H1 (cell line): ENCODE measurements around the gene QPCT. TPM values are rescaled to one million over a fixed set of nuclear protein-coding genes. Genes with fewer than 3 reads are reported as not detected.

ENCODE experiments used
- CTCF ChIA-PET: fragments of 300-600 bp; sonication (Branson Sonifier 250); formaldehyde crosslinking; loops from one replicate; lab custom pipeline; 2021; ENCODE audit not compliant: partially characterized antibody; lab: Charles Lee
- POLR2A ChIA-PET: fragments of 300-600 bp; sonication (Branson Sonifier 250); formaldehyde crosslinking; loops from one replicate; lab custom pipeline; 2021; ENCODE audit warnings: inconsistent platforms; ENCODE audit not compliant: partially characterized antibody; lab: Charles Lee
- DNase-seq, 2 experiments: peaks; one replicate each; pipeline versions ENCODE4 v3.0.0 to v3.0.0-alpha.2; 2010 to 2022; ENCODE audit warnings: low spot score in 2 of 2, low read depth in 1 of 2, mixed read lengths in 1 of 2
- FAIRE-seq: peaks from 2 replicates; lab custom pipeline; 2011; peaks lifted over from hg19 to GRCh38; lab: Jason Lieb, UNC
- H2AFZ ChIP-seq: 2 replicates; pipeline ENCODE4 v1.8.1; 2012; ENCODE audit warnings: low read length, inconsistent platforms
- H2AK5ac ChIP-seq: 2 replicates; pipeline ENCODE4 v1.6.1; 2013; ENCODE audit warnings: low read depth, low read length
- H2BK120ac ChIP-seq: replicated peaks from 2 replicates; pipeline ENCODE3; 2013; ENCODE audit warnings: low read depth, low read length, inconsistent platforms
- H2BK12ac ChIP-seq: 2 replicates; pipeline ENCODE4 v1.6.1; 2013; ENCODE audit warnings: low read depth, low read length
- H2BK15ac ChIP-seq: 2 replicates; pipeline ENCODE4 v1.6.1; 2013; ENCODE audit warnings: low read length
- H2BK20ac ChIP-seq: 2 replicates; pipeline ENCODE4 v1.6.1; 2013; ENCODE audit warnings: low read length
- H2BK5ac ChIP-seq: 2 replicates; pipeline ENCODE4 v1.6.1; 2013; ENCODE audit warnings: low read depth, low read length
- H3K14ac ChIP-seq: 2 replicates; pipeline ENCODE4 v1.6.1; 2013; ENCODE audit warnings: inconsistent platforms; ENCODE audit not compliant: insufficient read length
- H3K18ac ChIP-seq: 2 replicates; pipeline ENCODE4 v1.6.1; 2013; ENCODE audit warnings: low read length; ENCODE audit errors: extremely low read depth
- H3K23ac ChIP-seq: 2 replicates; pipeline ENCODE4 v1.6.1; 2013; ENCODE audit warnings: inconsistent platforms; ENCODE audit not compliant: insufficient read length
- H3K23me2 ChIP-seq: 2 replicates; pipeline ENCODE4 v1.6.1; 2013; ENCODE audit warnings: low read depth, low read length
- H3K27ac ChIP-seq: 2 replicates; pipeline ENCODE4 v1.6.1; 2011; ENCODE audit warnings: low read depth, low read length, inconsistent platforms
- H3K27me3 ChIP-seq, 4 experiments: replicated peaks in 1 of 4; 1 replicate in 1 of 4; 2 replicates in 3 of 4; pipeline versions ENCODE4 v1.6.1 to v1.8.1; 2011 to 2013; ENCODE audit warnings: low read length in 3 of 4, mild to moderate bottlenecking in 3 of 4, inconsistent platforms in 2 of 4, mixed read lengths in 2 of 4, moderate library complexity in 1 of 4; ENCODE audit not compliant: control insufficient read depth in 3 of 4, insufficient read depth in 3 of 4; ENCODE audit errors: extremely low read depth in 1 of 4
- H3K36me3 ChIP-seq, 4 experiments: 2 replicates each; pipeline versions ENCODE4 v1.6.1 to v1.8.1; 2011 to 2013; ENCODE audit warnings: mild to moderate bottlenecking in 4 of 4, low read length in 3 of 4, moderate library complexity in 2 of 4, control low read depth in 1 of 4, inconsistent platforms in 1 of 4; ENCODE audit not compliant: insufficient read depth in 4 of 4, control insufficient read depth in 2 of 4
- H3K4ac ChIP-seq: replicated peaks from 2 replicates; pipeline ENCODE3; 2013; ENCODE audit warnings: low read length, low read depth, mixed read lengths, inconsistent platforms; ENCODE audit not compliant: insufficient read length
- H3K4me1 ChIP-seq, 4 experiments: replicated peaks in 1 of 4; 1 replicate in 1 of 4; 2 replicates in 3 of 4; pipeline versions ENCODE4 v1.6.1 to v1.8.1; 2011 to 2013; ENCODE audit warnings: low read length in 3 of 4, inconsistent platforms in 2 of 4, mixed read lengths in 1 of 4; ENCODE audit not compliant: insufficient read depth in 4 of 4, control insufficient read depth in 3 of 4
- H3K4me2 ChIP-seq, 2 experiments: 2 replicates each; pipeline versions ENCODE4 v1.6.1 to v1.8.1; 2011 to 2013; ENCODE audit warnings: low read depth in 2 of 2, low read length in 2 of 2, control low read depth in 1 of 2, inconsistent platforms in 1 of 2, mild to moderate bottlenecking in 1 of 2; ENCODE audit not compliant: insufficient read depth in 1 of 2
- H3K4me3 ChIP-seq, 4 experiments: fragments of 200-600, 300-600 bp in 1 of 4; sonication (generic), shearing (Covaris generic), sonication (Bioruptor Twin) in 1 of 4; 2 replicates each; pipeline versions ENCODE4 v1.5.1 to v1.8.1; 2011 to 2016; ENCODE audit warnings: low read length in 4 of 4, low read depth in 3 of 4, control low read depth in 2 of 4, inconsistent platforms in 2 of 4, mild to moderate bottlenecking in 2 of 4, mixed read lengths in 1 of 4, moderate library complexity in 1 of 4; ENCODE audit not compliant: insufficient read depth in 2 of 4; ENCODE audit errors: extremely low read depth in 1 of 4
- H3K56ac ChIP-seq: replicated peaks from 2 replicates; pipeline ENCODE3; 2013; ENCODE audit warnings: low read depth, mild to moderate bottlenecking, mixed read lengths, low read length, inconsistent platforms; ENCODE audit not compliant: insufficient read length
- H3K79me1 ChIP-seq: 2 replicates; pipeline ENCODE4 v1.6.1; 2013; ENCODE audit warnings: low read depth, low read length, control low read depth
- H3K79me2 ChIP-seq, 2 experiments: 2 replicates each; pipeline versions ENCODE4 v1.6.1 to v1.8.1; 2012 to 2013; ENCODE audit warnings: low read length in 2 of 2, mild to moderate bottlenecking in 2 of 2, inconsistent platforms in 1 of 2; ENCODE audit not compliant: insufficient read depth in 2 of 2, control insufficient read depth in 1 of 2
- H3K9ac ChIP-seq, 4 experiments: replicated peaks in 1 of 4; 1 replicate in 1 of 4; 2 replicates in 3 of 4; pipeline versions ENCODE4 v1.6.1 to v1.8.1; 2011 to 2013; ENCODE audit warnings: low read depth in 3 of 4, low read length in 3 of 4, control low read depth in 2 of 4, mild to moderate bottlenecking in 2 of 4, moderate library complexity in 2 of 4, inconsistent platforms in 1 of 4; ENCODE audit errors: extremely low read depth in 1 of 4
- H3K9me3 ChIP-seq, 2 experiments: 2 replicates each; pipeline versions ENCODE4 v1.6.1 to v1.8.1; 2012 to 2013; ENCODE audit warnings: mild to moderate bottlenecking in 2 of 2, moderate library complexity in 2 of 2, control low read depth in 1 of 2, inconsistent platforms in 1 of 2, low read depth in 1 of 2, low read length in 1 of 2, mixed read lengths in 1 of 2; ENCODE audit not compliant: insufficient read depth in 2 of 2
- H4K20me1 ChIP-seq, 2 experiments: replicated peaks in 1 of 2; 2 replicates each; pipeline versions ENCODE3 to v1.8.1; 2011 to 2013; ENCODE audit warnings: inconsistent platforms in 2 of 2, low read length in 2 of 2, mild to moderate bottlenecking in 1 of 2; ENCODE audit not compliant: insufficient read depth in 2 of 2, control insufficient read depth in 1 of 2
- H4K5ac ChIP-seq: 2 replicates; pipeline ENCODE4 v1.6.1; 2013; ENCODE audit warnings: low read length, low read depth, mixed read lengths, inconsistent platforms; ENCODE audit not compliant: insufficient read length
- H4K8ac ChIP-seq: 2 replicates; pipeline ENCODE4 v1.8.0; 2013; ENCODE audit warnings: mild to moderate bottlenecking, moderate library complexity, low read length, inconsistent platforms; ENCODE audit not compliant: insufficient read depth; ENCODE audit errors: extremely low read depth
- H4K91ac ChIP-seq: replicated peaks from 2 replicates; pipeline ENCODE3; 2013; ENCODE audit warnings: low read length, mixed read lengths, inconsistent platforms; ENCODE audit not compliant: insufficient read length
- CBX5 ChIP-seq: fragments of 300-800, 300-1000 bp; sonication (generic); IDR thresholded peaks from 2 replicates; pipeline ENCODE4 v1.7.1; 2016; ENCODE audit warnings: antibody characterized with exemption, low read length, low read depth
- CTBP2 ChIP-seq: IDR thresholded peaks from 2 replicates; pipeline ENCODE4 v1.7.0; 2011; ENCODE audit warnings: borderline replicate concordance, mild to moderate bottlenecking, moderate library complexity, mixed read lengths, low read length; ENCODE audit not compliant: insufficient read depth, insufficient read length
- E2F6 ChIP-seq: IDR thresholded peaks from 2 replicates; pipeline ENCODE4 v1.6.1; 2012; ENCODE audit warnings: inconsistent platforms
- EZH2 ChIP-seq: fragments of 200-600 bp; sonication (generic); IDR thresholded peaks from 2 replicates; pipeline ENCODE4 v1.7.1; 2012; ENCODE audit warnings: low read depth, mild to moderate bottlenecking, moderate library complexity, low read length, inconsistent platforms; ENCODE audit not compliant: severe bottlenecking
- POLR2A ChIP-seq, 2 experiments: IDR thresholded peaks; 1 replicate in 1 of 2; 2 replicates in 1 of 2; pipeline ENCODE4 v1.6.1; 2011; ENCODE audit warnings: low read depth in 2 of 2, low read length in 2 of 2, mild to moderate bottlenecking in 2 of 2; ENCODE audit errors: control extremely low read depth in 1 of 2
- RNF2 ChIP-seq: fragments of 200-900, 300-1000 bp; sonication (generic); IDR thresholded peaks from 2 replicates; pipeline ENCODE4 v1.7.1; 2016; ENCODE audit warnings: borderline replicate concordance, low read depth, mild to moderate bottlenecking, antibody characterized with exemption, low read length; ENCODE audit not compliant: poor library complexity, severe bottlenecking; ENCODE audit errors: missing control alignments
- RXRA ChIP-seq: IDR thresholded peaks from 2 replicates; pipeline ENCODE4 v1.6.1; 2011; ENCODE audit warnings: low read depth, mild to moderate bottlenecking, low read length, moderate library complexity; ENCODE audit not compliant: insufficient read depth
- SRF ChIP-seq: IDR thresholded peaks from 2 replicates; pipeline ENCODE4 v1.6.1; 2011; ENCODE audit warnings: mild to moderate bottlenecking, low read depth, low read length, moderate library complexity
- USF2 ChIP-seq: IDR thresholded peaks from 2 replicates; pipeline ENCODE4 v1.6.1; 2011; ENCODE audit warnings: low read length, improper control_type of control experiment
- WGBS, 2 experiments: shearing (Covaris generic) in 1 of 2; methylation state at CpG; one replicate each; pipeline versions ENCODE4 v1.1.6 to v1.1.7; 2013 to 2015; ENCODE audit warnings: low lambda C conversion rate in 2 of 2, mixed read lengths in 2 of 2, inconsistent platforms in 1 of 2, low coverage in 1 of 2, missing lambda C conversion rate in 1 of 2; ENCODE audit not compliant: insufficient replicate concordance in 2 of 2, insufficient coverage in 1 of 2, insufficient read length in 1 of 2; ENCODE audit errors: extremely low coverage in 1 of 2, missing lambda C conversion rate in 1 of 2; 5-methylcytosine and 5-hydroxymethylcytosine counted together
- polyA plus RNA-seq, 7 experiments: library from polyadenylated mRNA; depleted of rRNA in 3 of 7; stranded (reverse) in 5 of 7; unstranded in 2 of 7; fragments of >200 nt in 5 of 7; fragments of 200-250 nt in 2 of 7; gene quantifications; 1 replicate in 5 of 7; 2 replicates in 1 of 7; 4 replicates in 1 of 7; pipeline versions ENCODE4 v1.2.1 to v1.2.3, GENCODE V29; 2011 to 2013; ENCODE audit warnings: missing spikeins in 2 of 7, mixed read lengths in 2 of 7
- total RNA-seq: library from RNA; stranded (reverse); fragmentation: NEBNext Ultra II Directional; extraction: Animal tissue kit (Norgen Biotek cat#: 25700); gene quantifications from 2 replicates; pipeline ENCODE4 v1.2.1, GENCODE V29; 2021

Gene QPCT
- total and polyA plus RNA-seq, 2 of the 8 experiments (the other 6 are each of a cell fraction or from before 2014, with no cell fraction given) = 4.0 to 4.3 TPM

- Histone ChIP-seq H3K27ac (no peak overlapping the region), H3K4me3 (no peak overlapping the region), H4K20me1 (peaks cover 2 to 4% of the 10 kb centered on the region in 2 experiments), H3K4me1 (peaks cover 0 to 3% (median 1%) of the 10 kb centered on the region in 4 experiments; a peak in 6 of 7 replicates), H3K56ac (no peak overlapping the region), H4K91ac (no peak overlapping the region), H3K79me1 (no peaks in the 10 kb centered on the region; the same call in 1 of the 2 replicates), H2BK20ac (no peak overlapping the region), H3K9ac (no peak overlapping the region), H4K8ac (no peak overlapping the region), H3K23me2 (peaks cover 8% of the 10 kb centered on the region), H3K9me3 (no peaks in the 10 kb centered on the region), H2BK12ac (no peak overlapping the region), H3K27me3 (peaks cover 0 to 3% (median 2%) of the 10 kb centered on the region in 4 experiments; a peak in 4 of 7 replicates), H2AK5ac (no peak overlapping the region), H4K5ac (no peak overlapping the region), H2BK15ac (no peak overlapping the region), H3K23ac (no peak overlapping the region), H3K4me2 (no peak overlapping the region), H2AFZ (no peak overlapping the region), H2BK120ac (no peak overlapping the region), H3K79me2 (peaks cover 4 to 88% of the 10 kb centered on the region in 2 experiments; a peak in 3 of 4 replicates), H3K14ac (no peak overlapping the region), H3K36me3 (peaks cover 0 to 5% (median 0%) of the 10 kb centered on the region in 4 experiments; a peak in 2 of 8 replicates), H2BK5ac (no peak overlapping the region), H3K18ac (no peak overlapping the region), H3K4ac (no peak overlapping the region)
- FAIRE-seq = no peak
- 91% methylated on average over 10 of the region's 12 CpGs; no CpG with 5 or more reads in 1 of the 2 experiments for WGBS, 2 experiments
- no peak for DNase-seq
- POLR2A ChIA-PET = interaction anchor here (0.8 to 1.3 kb wide), 2 partner anchors 10 to 57 kb away, joined by 3 read pairs; no protein-coding TSS in a partner anchor
- CTCF ChIA-PET = no interaction called here
- no peak for TF ChIP-seq CTBP2
- no peak for TF ChIP-seq SRF
- TF ChIP-seq USF2 = no peak
- no peak for TF ChIP-seq POLR2A (IDR thresholded peaks at IDR 0.05; ENCODE audit: control extremely low read depth in 1 of 2, low read depth in 2 of 2, low read length in 2 of 2)
- TF ChIP-seq EZH2 = no peak
- no peak for TF ChIP-seq CBX5
- TF ChIP-seq RNF2 = no peak
- TF ChIP-seq RXRA = no peak
- no peak for TF ChIP-seq E2F6
Observed at GRCh38 chr2:37319754-37320609, 24.4 kb upstream of the QPCT start.
